IMR-90 (cell line): ENCODE results near the gene IFFO2. TPM values are rescaled to one million over a fixed set of nuclear protein-coding genes. Genes with fewer than 3 reads are reported as not detected.

Experiments
- ATAC-seq: fragments of 200-7000 bp; cut with Tn5 transposase; 2 replicates; pipeline ENCODE4 v1.9.1; 2020; ENCODE audit warnings: low read depth, mild to moderate bottlenecking, moderate library complexity
- BruUV-seq: library from RNA; stranded (reverse); fragments of 400-500 nt; replicated peaks from 2 replicates; lab custom pipeline; 2021; lab: Mats Ljungman, UMichigan
- CTCF ChIA-PET: fragments of 300-600 bp; formaldehyde crosslinking; extraction: SDS; loops from one replicate; lab custom pipeline; 2021; ENCODE audit warnings: antibody characterized with exemption; lab: Yijun Ruan, JAX
- POLR2A ChIA-PET: fragments of 300-600 bp; sonication (Branson Sonifier 250); formaldehyde crosslinking; loops from one replicate; lab custom pipeline; 2022; ENCODE audit warnings: antibody characterized with exemption; ENCODE audit not compliant: unreplicated experiment; lab: Charles Lee
- DNase-seq: peaks from one replicate; pipeline ENCODE4 v3.0.0; 2013
- H2AFZ ChIP-seq: replicated peaks from 2 replicates; pipeline ENCODE3; 2013; ENCODE audit warnings: low read length, mild to moderate bottlenecking; ENCODE audit not compliant: poor library complexity
- H2AK5ac ChIP-seq: 2 replicates; pipeline ENCODE4 v1.6.1; 2013; ENCODE audit warnings: low read depth, low read length, inconsistent platforms
- H2AK9ac ChIP-seq: replicated peaks from 2 replicates; pipeline ENCODE3; 2013; ENCODE audit warnings: mild to moderate bottlenecking, low read depth, low read length, moderate library complexity; ENCODE audit not compliant: poor library complexity
- H2BK120ac ChIP-seq: 2 replicates; pipeline ENCODE4 v1.6.1; 2013; ENCODE audit warnings: low read depth, low read length, inconsistent platforms
- H2BK15ac ChIP-seq: 3 replicates; pipeline ENCODE4 v1.6.1; 2013; ENCODE audit warnings: low read depth, low read length, inconsistent platforms
- H2BK20ac ChIP-seq: 2 replicates; pipeline ENCODE4 v1.6.1; 2013; ENCODE audit warnings: low read depth, mild to moderate bottlenecking, inconsistent platforms, low read length, moderate library complexity
- H2BK5ac ChIP-seq: 2 replicates; pipeline ENCODE4 v1.6.1; 2013; ENCODE audit warnings: mild to moderate bottlenecking, low read depth, low read length, inconsistent platforms; ENCODE audit not compliant: poor library complexity, severe bottlenecking
- H3K14ac ChIP-seq: replicated peaks from 2 replicates; pipeline ENCODE4 v1.6.1; 2013; ENCODE audit warnings: low read depth, low read length, inconsistent platforms
- H3K18ac ChIP-seq: 2 replicates; pipeline ENCODE4 v1.6.1; 2013; ENCODE audit warnings: low read depth, low read length, control low read depth
- H3K23ac ChIP-seq: 2 replicates; pipeline ENCODE4 v1.6.1; 2013; ENCODE audit warnings: low read depth, low read length, inconsistent platforms
- H3K27ac ChIP-seq: 2 replicates; pipeline ENCODE4 v1.5.1; 2013; ENCODE audit warnings: mild to moderate bottlenecking, control low read depth, low read length; ENCODE audit not compliant: insufficient read depth
- H3K27me3 ChIP-seq: 2 replicates; pipeline ENCODE4 v1.6.1; 2013; ENCODE audit warnings: low read length; ENCODE audit not compliant: control insufficient read depth, insufficient read depth
- H3K36me3 ChIP-seq: 2 replicates; pipeline ENCODE4 v1.6.1; 2013; ENCODE audit warnings: low read length, mixed read lengths; ENCODE audit not compliant: control insufficient read depth, insufficient read depth
- H3K4ac ChIP-seq: 2 replicates; pipeline ENCODE4 v1.6.1; 2013; ENCODE audit warnings: low read depth, low read length, inconsistent platforms
- H3K4me1 ChIP-seq: 2 replicates; pipeline ENCODE4 v1.6.1; 2013; ENCODE audit warnings: low read length, mixed read lengths; ENCODE audit not compliant: control insufficient read depth, insufficient read depth
- H3K4me2 ChIP-seq: 2 replicates; pipeline ENCODE4 v1.6.1; 2013; ENCODE audit warnings: low read depth, mild to moderate bottlenecking, control low read depth, low read length, moderate library complexity
- H3K4me3 ChIP-seq: 2 replicates; pipeline ENCODE4 v1.5.1; 2013; ENCODE audit warnings: low read depth, mild to moderate bottlenecking, control low read depth, low read length, moderate library complexity; ENCODE audit not compliant: insufficient read depth
- H3K56ac ChIP-seq: 2 replicates; pipeline ENCODE4 v1.6.1; 2013; ENCODE audit warnings: low read length, inconsistent platforms; ENCODE audit not compliant: insufficient read depth; ENCODE audit errors: extremely low read depth
- H3K79me1 ChIP-seq, 2 experiments: 2 replicates each; pipeline ENCODE4 v1.6.1; 2013; ENCODE audit warnings: low read length in 2 of 2, inconsistent platforms in 1 of 2, low read depth in 1 of 2
- H3K9ac ChIP-seq: 2 replicates; pipeline ENCODE4 v1.6.1; 2013; ENCODE audit warnings: low read depth, low read length, control low read depth
- H3K9me1 ChIP-seq: 2 replicates; pipeline ENCODE4 v1.6.1; 2013; ENCODE audit warnings: low read length, inconsistent platforms; ENCODE audit not compliant: insufficient read depth
- H3K9me3 ChIP-seq: 2 replicates; pipeline ENCODE4 v1.6.1; 2013; ENCODE audit warnings: low read length; ENCODE audit not compliant: control insufficient read depth, insufficient read depth
- H4K20me1 ChIP-seq: 2 replicates; pipeline ENCODE4 v1.6.1; 2013; ENCODE audit warnings: low read length, inconsistent platforms; ENCODE audit not compliant: insufficient read depth
- H4K5ac ChIP-seq: 2 replicates; pipeline ENCODE4 v1.6.1; 2013; ENCODE audit warnings: mild to moderate bottlenecking, low read depth, low read length, control low read depth
- H4K8ac ChIP-seq, 2 experiments: 2 replicates each; pipeline ENCODE4 v1.6.1; 2013; ENCODE audit warnings: low read depth in 2 of 2, low read length in 2 of 2, control low read depth in 1 of 2, inconsistent platforms in 1 of 2
- H4K91ac ChIP-seq: 2 replicates; pipeline ENCODE4 v1.6.1; 2013; ENCODE audit warnings: low read depth, low read length, inconsistent platforms; ENCODE audit not compliant: insufficient read depth
- BHLHE40 ChIP-seq: fragments of 150-350 bp; IDR thresholded peaks from 2 replicates; pipeline ENCODE4 v1.6.1; 2016; ENCODE audit warnings: mild to moderate bottlenecking, low read depth, low read length
- CEBPB ChIP-seq: IDR thresholded peaks from 2 replicates; pipeline ENCODE4 v1.6.1; 2012; ENCODE audit warnings: low read depth, low read length, improper control_type of control experiment
- CHD1 ChIP-seq: IDR thresholded peaks from 2 replicates; pipeline ENCODE4 v1.6.1; 2012; ENCODE audit warnings: low read depth, low read length, improper control_type of control experiment
- CTCF ChIP-seq: conservative IDR thresholded peaks from 2 replicates; pipeline ENCODE4 v1.5.1; 2012; ENCODE audit warnings: mild to moderate bottlenecking, low read depth, low read length, improper control_type of control experiment
- ELK1 ChIP-seq: fragments of 150-350 bp; IDR thresholded peaks from 2 replicates; pipeline ENCODE4 v1.6.1; 2016; ENCODE audit warnings: low read depth, mild to moderate bottlenecking, low read length, moderate library complexity, borderline replicate concordance
- FOS ChIP-seq: fragments of 150-350 bp; IDR thresholded peaks from 2 replicates; pipeline ENCODE4 v1.6.1; 2016; ENCODE audit warnings: low read depth, low read length
- MAFK ChIP-seq: IDR thresholded peaks from 2 replicates; pipeline ENCODE4 v1.6.1; 2012; ENCODE audit warnings: low read depth, low read length, improper control_type of control experiment
- MAZ ChIP-seq: IDR thresholded peaks from 2 replicates; pipeline ENCODE4 v1.6.1; 2012; ENCODE audit warnings: low read depth, mild to moderate bottlenecking, low read length, improper control_type of control experiment, moderate library complexity, borderline replicate concordance
- MXI1 ChIP-seq: IDR thresholded peaks from 2 replicates; pipeline ENCODE4 v1.6.1; 2012; ENCODE audit warnings: low read depth, mild to moderate bottlenecking, low read length, moderate library complexity, borderline replicate concordance
- NFE2L2 ChIP-seq: fragments of 150-350 bp; IDR thresholded peaks from 2 replicates; pipeline ENCODE4 v1.6.1; 2016; ENCODE audit warnings: low read depth, mild to moderate bottlenecking, low read length
- POLR2A ChIP-seq: IDR thresholded peaks from 2 replicates; pipeline ENCODE4 v1.6.1; 2012; ENCODE audit warnings: mild to moderate bottlenecking, low read depth, low read length
- RAD21 ChIP-seq: IDR thresholded peaks from 2 replicates; pipeline ENCODE4 v1.6.1; 2012; ENCODE audit warnings: low read length, improper control_type of control experiment
- RCOR1 ChIP-seq: IDR thresholded peaks from 2 replicates; pipeline ENCODE4 v1.6.1; 2012; ENCODE audit warnings: mild to moderate bottlenecking, low read length, improper control_type of control experiment; ENCODE audit not compliant: insufficient replicate concordance
- RFX5 ChIP-seq: IDR thresholded peaks from 2 replicates; pipeline ENCODE4 v1.8.0; 2012; ENCODE audit warnings: low read depth, mild to moderate bottlenecking, low read length, moderate library complexity
- SMC3 ChIP-seq: fragments of 150-350 bp; IDR thresholded peaks from 2 replicates; pipeline ENCODE4 v1.6.1; 2016; ENCODE audit warnings: low read depth, mild to moderate bottlenecking, antibody characterized with exemption, low read length, moderate library complexity
- USF2 ChIP-seq: fragments of 150-350 bp; IDR thresholded peaks from 2 replicates; pipeline ENCODE4 v1.6.1; 2017; ENCODE audit warnings: mild to moderate bottlenecking, antibody characterized with exemption, low read length, low read depth
- WGBS, 2 experiments: methylation state at CpG; one replicate each; pipeline versions ENCODE4 v1.1.5 to v1.1.7; 2013; ENCODE audit warnings: missing lambda C conversion rate in 2 of 2; ENCODE audit not compliant: insufficient read length in 1 of 2; ENCODE audit errors: extremely low coverage in 2 of 2; 5-methylcytosine and 5-hydroxymethylcytosine counted together
- dilution Hi-C: fragments of 300-500 bp; cut with HindIII; formaldehyde crosslinking; loops from one replicate; pipeline ENCODE4 v1.14.3; 2018; ENCODE audit warnings: low sequenced_read_pairs; ENCODE audit not compliant: unreplicated experiment
- in situ Hi-C: fragments of 300-500 bp; cut with MboI; formaldehyde crosslinking; loops from 3 replicates; pipeline ENCODE4 v1.14.3; 2019; ENCODE audit warnings: low sequenced_read_pairs, inconsistent platforms, mixed read lengths
- intact Hi-C: fragments of 100-400 bp; cut with micrococcal nuclease; formaldehyde crosslinking; loops from 2 replicates; pipeline ENCODE4 v1.10.0; 2022
- polyA plus RNA-seq, 3 experiments: library from polyadenylated mRNA; depleted of rRNA; stranded (reverse); fragments of >200 nt; gene quantifications; 2 replicates each; pipeline ENCODE4 v1.2.3, GENCODE V29; 2012; ENCODE audit warnings: low replicate concordance in 1 of 3
- total RNA-seq: library from RNA; depleted of rRNA; stranded (reverse); fragments of >200 nt; gene quantifications from 2 replicates; pipeline ENCODE4 v1.2.3, GENCODE V29; 2012

The IFFO2 gene
- total and polyA plus RNA-seq, 2 of the 4 experiments (the other 2 are of a cell fraction) = 14.5 to 18.2 TPM

- no peak overlapping the region for H4K91ac ChIP-seq
- no peak overlapping the region for H3K14ac ChIP-seq
- no peaks in the 10 kb centered on the region for H3K9me1 ChIP-seq
- dilution Hi-C loops = no loop called here
- POLR2A ChIA-PET = no interaction called here
- H3K79me1 ChIP-seq = no peaks in the 10 kb centered on the region
- H4K8ac ChIP-seq = no peak overlapping the region
- no peak overlapping the region for H3K27ac ChIP-seq
- no peak overlapping the region for H3K56ac ChIP-seq
- TF ChIP-seq RCOR1 (no peak), BHLHE40 (no peak), RAD21 (no peak), POLR2A (no peak), RFX5 (no peak), CEBPB (no peak), MAZ (no peak), USF2 (no peak), NFE2L2 (no peak), MAFK (no peak), FOS (no peak), CTCF (no peak), CHD1 (no peak), MXI1 (no peak), ELK1 (no peak), SMC3 (no peak)
- CTCF ChIA-PET = no interaction called here
- no peak overlapping the region for H2AFZ ChIP-seq
- H3K18ac ChIP-seq = no peak overlapping the region
- no peaks in the 10 kb centered on the region for H4K20me1 ChIP-seq
- H3K27me3 ChIP-seq = peaks cover 5% of the 10 kb centered on the region; the same call in 1 of the 2 replicates
- H2AK5ac ChIP-seq = no peak overlapping the region
- ATAC-seq (no peak), DNase-seq (no peak)
- H2BK120ac ChIP-seq = no peak overlapping the region
- no peak overlapping the region for H3K4me2 ChIP-seq
- H3K4me3 ChIP-seq = no peak overlapping the region
- no peak overlapping the region for H2BK15ac ChIP-seq
- 86% methylated on average over 30 of the region's 49 CpGs; no CpG with 5 or more reads in 1 of the 2 experiments for WGBS, 2 experiments
- no peak overlapping the region for H3K9ac ChIP-seq
- peaks cover 2% of the 10 kb centered on the region; the same call in 1 of the 2 replicates for H3K9me3 ChIP-seq
- in situ Hi-C loops = no loop called here
- BruUV-seq = no TSS peak
- no peaks in the 10 kb centered on the region for H3K4me1 ChIP-seq
- no peak overlapping the region for H2BK20ac ChIP-seq
- H3K36me3 ChIP-seq = no peaks in the 10 kb centered on the region
- no peak overlapping the region for H3K4ac ChIP-seq
- H2BK5ac ChIP-seq = no peak overlapping the region
- H2AK9ac ChIP-seq = no peak overlapping the region
- intact Hi-C loops = no loop called here
- H3K23ac ChIP-seq = no peak overlapping the region
- no peak overlapping the region for H4K5ac ChIP-seq
Observed at GRCh38 chr1:18854331-18855025, 102.0 kb downstream of the IFFO2 start.
